GM21447 (cell line): ENCODE data around the gene PTH1R.
"Not testable (repeated sequence)": the region's sequence is repeated elsewhere in the genome, so short reads cannot be mapped to it uniquely, and the experiment has no call there.

ENCODE experiments used
- ATAC-seq: cut with Tn5 transposase; IDR thresholded peaks from one replicate; pipeline ENCODE4 v1.9.1; 2021; ENCODE audit not compliant: unreplicated experiment

PTH1R gene

GRCh38 chr3:46909535-46910161, 32.1 kb downstream of the PTH1R start:
- ATAC-seq, result no peak

DNA sequence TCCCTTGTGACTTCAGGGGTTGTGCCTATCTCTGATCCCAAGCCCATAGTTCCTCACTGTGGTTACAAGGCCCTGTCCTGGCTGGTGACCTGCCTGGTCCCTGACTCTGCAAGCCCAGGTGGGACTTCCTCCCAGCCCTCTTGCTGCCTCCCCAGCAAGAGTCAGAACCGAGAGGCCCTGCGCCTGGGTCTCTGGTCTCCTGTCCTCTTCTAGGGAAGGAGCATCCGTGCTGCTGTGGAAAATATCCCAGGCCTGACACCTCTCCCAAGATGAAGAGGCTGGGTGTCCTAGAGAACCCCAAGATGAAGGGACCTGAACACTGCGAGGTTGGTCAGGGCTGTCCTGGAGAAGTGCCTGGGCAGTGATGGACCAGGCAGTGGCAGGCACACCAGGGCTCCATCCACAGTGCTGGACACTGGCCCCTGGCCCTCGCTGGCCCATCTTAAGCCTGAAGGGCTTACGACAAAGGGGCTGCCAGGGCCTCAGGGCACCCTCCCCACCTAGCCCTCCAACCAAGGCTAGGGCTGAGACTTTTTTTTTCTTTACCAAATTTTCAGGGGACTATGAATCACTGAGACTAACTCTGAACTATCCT, 32.7 kb downstream of the PTH1R start:
- ATAC-seq, result no peak

GRCh38 chr3:46910914-46911313, 33.4 kb downstream of the PTH1R start:
- not testable (repeated sequence) for ATAC-seq

GRCh38 chr3:46912986-46913385, 35.5 kb downstream of the PTH1R start:
- no peak for ATAC-seq

DNA sequence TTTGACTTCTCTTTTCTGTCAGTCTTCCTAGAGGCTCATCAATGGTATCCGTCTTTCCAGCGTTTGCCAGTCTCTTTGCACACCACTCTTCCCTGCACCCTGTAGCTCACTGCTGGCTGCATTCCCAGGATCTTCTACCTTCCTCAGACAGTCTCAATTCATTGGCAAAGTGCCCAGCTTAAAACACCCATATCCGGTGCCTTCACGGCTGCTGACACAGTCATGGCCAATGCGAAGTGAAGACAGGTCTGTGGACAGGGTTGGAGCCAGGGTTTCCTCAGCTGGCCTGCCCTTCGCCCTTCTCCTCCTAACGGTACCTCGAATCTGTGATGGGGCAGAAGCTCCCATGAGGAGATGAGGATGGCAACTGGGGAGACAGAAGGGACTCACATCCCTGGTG, 36.1 kb downstream of the PTH1R start:
- no peak for ATAC-seq

DNA sequence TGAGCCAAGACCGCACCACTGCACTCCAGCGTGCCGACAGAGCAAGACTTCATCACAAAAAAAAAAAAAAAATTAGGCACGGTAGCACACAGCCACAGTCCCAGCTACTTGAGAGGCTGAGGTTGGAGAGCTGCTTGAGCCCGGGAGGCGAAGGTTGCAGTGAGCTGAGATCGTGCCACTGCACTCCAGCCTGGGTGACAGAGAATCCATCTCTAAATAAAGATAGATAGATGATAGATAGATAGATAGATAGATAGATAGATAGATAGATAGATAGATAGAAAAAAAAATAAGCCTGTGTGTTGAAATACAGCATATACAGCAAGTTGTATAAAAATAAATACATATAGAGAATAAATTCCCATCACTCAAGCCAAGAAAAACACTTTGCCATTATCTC, 37.3 kb downstream of the PTH1R start:
- ATAC-seq, result no peak

DNA sequence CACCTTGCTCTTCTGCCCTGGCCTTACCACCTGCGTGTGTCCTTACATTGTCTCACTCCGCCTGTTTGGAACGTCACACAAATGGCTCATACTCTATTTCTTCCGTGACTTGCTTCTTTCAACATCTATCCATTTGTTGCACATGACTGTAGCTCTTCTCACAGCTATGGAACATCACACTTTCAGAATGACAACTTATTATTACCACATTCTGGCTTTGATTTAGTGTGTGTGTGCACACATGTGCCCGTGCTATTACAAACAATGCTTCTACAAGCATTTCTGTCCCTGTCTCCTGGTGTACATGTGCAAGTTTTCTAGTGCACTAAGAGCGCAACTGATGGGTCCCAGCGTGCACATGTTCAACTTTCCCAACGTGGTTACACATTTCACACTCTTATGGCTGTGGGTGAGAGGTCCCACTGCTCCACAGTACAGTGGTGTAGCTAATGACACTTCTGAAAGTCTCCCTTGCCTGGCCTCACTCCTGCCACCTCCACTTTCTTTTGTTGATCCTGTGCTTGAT, 37.8 kb downstream of the PTH1R start:
- ATAC-seq, result no peak

DNA sequence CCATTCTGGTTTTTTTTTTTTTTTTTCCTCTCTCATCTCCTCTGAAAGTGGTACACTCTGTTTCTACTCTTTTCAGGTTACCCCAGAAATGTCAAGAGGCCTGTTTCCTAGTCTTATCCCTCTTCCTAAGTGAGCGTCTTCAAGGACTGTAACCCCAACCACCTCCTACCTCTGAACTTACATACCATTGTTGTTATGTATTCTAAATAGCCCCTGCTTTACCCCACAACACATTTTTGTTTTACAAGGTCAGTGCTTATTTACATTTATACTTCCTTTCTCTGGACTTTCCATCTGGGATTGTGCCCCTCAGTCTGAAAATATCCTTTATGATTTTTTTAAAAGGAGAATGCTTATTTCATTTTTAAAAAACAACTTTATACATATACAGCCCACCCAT, 38.8 kb downstream of the PTH1R start:
- ATAC-seq, result no peak

GRCh38 chr3:46916799-46917198, 39.3 kb downstream of the PTH1R start:
- no peak for ATAC-seq

GRCh38 chr3:46917257-46917656, 39.7 kb downstream of the PTH1R start:
- no peak for ATAC-seq

DNA sequence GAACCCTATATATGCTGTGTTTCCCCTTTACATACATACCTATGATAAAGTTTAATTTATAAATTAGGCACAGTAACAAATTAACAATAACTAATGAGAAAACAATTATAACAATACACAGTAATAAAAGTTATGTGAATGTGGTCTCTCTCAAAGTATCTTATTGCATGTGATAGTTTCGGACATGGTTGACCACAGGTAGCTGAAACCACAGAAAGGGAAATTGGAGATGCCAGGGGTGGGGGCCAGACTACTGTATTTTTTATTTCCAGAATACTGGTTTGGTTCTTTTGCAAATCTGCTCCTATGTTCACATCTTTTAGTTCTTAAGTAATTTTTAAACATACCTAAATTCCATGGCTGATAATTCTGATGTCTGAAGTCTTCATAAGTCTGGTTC, 40.7 kb downstream of the PTH1R start:
- no peak for ATAC-seq

DNA sequence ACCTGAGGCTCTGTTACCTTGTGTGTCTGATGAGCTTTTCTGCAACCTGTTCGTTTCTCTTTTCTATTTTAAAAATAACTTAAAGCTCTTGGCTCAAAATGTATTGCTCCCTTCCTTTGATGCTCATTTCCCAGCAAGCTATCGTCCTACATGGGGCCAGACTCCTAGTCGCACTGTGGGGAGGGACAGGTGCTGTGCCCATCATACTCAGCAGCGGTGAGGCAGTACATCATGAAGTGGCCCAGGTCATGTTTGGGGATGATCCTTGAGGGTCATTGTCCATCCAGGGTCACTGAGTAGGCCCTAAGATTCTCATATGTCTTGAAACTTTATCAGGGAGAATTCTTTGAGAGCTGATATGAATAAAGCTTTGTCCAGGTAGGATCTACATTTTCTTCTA, 41.1 kb downstream of the PTH1R start:
- ATAC-seq, result no peak

DNA sequence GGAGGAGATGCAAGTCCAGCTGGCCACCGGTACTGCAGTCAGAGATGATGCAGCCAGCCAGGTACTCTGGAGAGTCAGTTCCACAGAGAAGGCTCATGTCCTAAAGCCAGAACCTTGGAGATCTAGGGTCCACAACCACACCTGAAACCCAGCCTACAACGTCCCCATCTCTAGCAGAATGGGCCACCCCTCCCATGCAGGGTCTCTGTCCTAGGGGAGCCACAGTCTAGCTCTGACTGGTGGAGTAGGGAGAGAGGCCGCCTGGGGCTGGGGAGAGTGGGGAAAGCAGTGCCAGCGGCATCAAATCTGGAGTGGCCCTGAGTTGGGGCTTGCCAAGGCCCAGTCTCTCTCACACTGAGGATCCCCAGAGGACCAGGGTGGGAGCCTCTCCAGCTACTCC, 43.5 kb downstream of the PTH1R start:
- no peak for ATAC-seq

GRCh38 chr3:46921871-46922271, 44.4 kb downstream of the PTH1R start:
- no peak for ATAC-seq

GRCh38 chr3:46922426-46922825, 44.9 kb downstream of the PTH1R start:
- no peak for ATAC-seq

DNA sequence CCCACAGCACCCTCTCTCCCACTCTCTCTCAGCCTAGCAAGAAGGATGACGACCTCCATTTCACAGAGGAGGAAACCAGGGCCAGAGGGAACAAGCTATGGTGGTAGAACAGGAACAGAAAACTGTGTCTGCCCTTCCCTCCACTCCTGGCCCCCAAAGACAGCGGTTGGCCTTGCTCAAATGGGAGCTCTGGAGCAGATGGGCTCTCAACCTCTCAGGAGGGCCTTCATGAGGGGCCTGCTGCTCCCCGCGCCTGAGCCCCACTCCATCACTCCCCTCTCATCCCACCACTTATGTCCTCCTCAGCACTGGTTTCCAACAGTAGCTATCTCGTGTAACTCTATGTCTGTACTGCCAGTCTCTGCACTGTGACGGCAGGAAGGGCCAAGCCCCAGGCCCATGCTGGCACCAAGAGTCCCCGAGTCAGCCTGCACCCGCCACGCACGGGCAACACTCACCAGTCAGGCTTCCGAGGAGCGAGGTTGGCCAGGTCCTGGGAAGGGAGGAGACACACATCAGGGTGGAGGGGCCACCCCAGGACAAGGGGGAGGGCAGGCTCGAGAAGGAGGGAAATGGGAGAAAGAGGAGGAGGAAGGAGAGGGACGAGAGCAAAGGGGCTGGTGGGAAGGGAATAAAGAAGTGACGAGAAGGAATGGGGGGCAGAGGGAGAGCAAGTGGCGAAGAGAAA, 45.5 kb downstream of the PTH1R start:
- no peak for ATAC-seq

DNA sequence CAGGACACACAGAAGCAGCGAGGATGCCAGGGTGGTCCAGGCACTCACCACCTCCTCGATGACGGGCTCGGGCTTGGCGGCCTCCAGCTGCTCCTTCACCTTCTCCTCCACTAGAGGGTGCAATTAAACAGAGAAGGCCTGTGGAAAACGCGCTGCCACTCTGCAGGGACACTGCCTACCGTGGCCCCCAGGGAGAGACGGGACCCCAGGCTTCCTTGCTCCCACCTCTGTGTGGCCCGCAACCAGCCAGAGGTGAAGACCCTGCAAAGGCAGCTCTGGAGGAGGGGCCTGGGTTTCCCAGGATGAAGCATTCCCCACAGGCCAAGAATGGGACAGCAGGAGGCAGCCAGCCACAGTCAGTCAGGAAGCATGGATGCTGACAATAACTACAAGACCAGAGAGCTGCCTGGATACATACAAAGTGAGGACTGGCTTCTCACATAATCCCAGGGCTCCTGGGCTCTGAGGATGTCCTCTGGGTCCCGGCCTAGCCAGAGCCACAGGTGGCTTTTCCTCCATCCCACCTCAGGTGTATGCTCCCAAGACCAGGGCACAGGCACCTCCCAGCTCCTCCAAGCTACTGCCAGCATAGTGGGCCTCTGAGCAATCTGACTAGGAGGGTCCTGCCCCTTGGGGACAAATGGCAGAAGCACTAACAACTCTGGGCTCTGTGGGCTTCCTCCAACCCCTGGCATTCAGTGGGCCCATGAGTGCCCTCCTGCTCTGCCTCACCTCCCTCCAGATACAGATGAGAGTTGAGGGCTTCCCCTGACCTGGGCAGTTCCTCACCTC, 46.2 kb downstream of the PTH1R start:
- no peak for ATAC-seq

DNA sequence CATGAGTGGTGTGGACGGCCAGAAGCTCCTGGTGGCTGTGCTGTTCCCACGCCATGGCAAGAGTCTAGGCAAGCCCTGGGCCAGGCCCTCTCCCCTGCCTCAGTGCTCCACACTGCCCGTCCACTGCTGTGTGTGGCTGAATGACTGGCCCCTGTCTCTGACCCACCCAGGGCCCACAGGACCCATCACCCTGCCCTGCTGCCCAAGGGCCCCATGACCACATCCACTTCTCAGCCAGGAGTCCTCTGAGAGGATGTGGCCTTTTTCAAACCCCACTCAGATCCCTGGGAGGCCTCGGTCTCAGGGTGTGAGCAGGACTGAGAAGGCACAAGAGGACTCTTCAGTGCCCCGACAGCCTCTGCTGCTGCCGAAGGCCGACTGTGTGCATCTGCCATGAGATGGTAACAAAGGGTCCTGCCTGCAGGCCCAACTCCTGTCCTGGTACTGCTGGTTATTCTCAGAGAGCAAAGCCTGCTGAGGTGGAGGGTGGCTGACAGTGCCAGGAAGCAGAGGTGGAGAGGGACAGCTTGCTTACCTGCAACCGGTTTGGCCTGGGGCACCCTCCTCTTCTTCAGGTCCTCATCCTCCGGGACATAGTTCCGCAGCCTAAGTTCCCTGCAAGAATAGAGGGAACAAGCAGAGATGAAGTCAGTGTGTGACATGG, 47.5 kb downstream of the PTH1R start:
- no peak for ATAC-seq

- no peak for ATAC-seq
These were observed 48.0 kb downstream of the PTH1R start for GRCh38 chr3:46925585-46925934.

DNA sequence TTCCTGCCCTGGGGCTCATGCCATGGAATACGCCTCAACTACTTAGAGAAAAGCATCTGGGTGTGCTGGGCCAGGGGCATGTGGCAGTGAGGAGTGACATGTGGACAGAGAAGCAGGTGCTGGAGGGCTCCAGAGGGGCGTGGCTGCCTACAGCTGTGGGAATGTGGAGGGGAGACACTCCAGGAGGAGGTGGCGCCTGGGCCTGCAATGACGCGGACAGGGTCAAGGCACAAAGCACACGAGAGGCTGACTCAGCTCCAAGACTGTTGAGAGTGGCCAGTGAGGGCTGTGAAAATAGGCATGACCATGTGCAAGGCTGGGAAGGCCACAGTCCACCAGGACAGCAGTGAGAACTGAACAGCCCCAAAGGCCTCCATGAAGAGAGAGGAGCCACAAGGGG, 48.5 kb downstream of the PTH1R start:
- no peak for ATAC-seq

DNA sequence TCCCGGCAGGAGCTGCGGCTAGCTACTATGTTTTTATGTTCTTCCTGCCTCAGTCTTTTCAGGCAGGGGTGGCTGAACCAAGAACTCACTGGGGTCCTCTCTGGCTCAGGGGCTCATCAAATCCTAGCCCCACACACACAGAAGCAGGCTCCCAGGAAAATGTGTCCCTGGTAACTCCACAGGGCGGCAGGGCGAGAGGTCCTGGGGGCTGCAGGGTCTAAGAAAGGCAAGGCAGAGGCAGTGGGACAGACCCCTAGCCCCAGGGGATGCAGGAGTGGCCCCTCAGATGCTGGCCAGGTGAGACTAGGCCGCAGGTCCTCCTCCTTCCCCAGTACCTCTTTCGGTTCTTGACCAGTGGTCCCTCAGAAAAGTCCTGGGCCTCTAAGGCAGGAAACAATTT, 48.9 kb downstream of the PTH1R start:
- no peak for ATAC-seq
